ENCODE data around the gene UBE2E3.

Gene UBE2E3

DNA sequence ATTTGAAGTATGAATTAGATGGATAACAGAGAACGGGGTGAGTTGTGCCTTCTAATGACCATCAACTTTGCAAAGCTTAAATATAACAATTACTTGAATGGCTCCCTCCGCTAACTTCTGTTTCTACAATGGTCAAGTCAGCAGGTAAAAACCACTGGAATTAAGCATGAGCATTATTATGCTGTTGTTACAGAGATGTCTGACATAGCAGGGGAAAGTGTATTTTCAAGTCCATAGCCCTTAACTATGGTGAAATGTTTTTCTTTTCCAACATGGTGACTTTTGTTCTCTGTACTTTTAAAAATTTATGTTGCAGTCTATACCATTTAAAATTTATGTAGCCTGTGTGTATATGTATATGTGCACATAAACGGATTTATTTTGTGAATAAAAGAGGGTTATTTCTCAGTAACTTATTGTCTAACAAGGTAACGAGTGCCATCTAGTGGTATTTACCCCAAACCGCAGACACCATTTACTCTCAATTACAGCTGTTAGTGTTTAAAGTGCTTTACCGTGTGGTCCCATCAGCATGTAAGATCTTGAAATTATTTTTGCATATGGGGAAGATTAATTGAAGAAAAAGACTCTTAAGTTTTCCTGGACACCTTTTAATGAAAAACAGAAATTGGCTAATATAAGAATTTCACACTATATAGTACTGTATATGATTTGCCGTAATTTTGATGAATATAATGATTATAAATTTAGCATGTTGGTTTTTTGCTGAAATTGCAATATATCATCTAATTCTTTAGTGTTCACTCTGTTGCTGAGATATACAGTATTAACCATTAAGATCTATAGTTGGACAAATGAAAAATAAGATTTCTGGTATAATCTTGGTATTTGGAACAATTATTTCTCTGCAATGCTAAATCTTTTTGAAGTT, 78.2 kb downstream of the UBE2E3 start:
- Histone ChIP-seq H3K4me3 (ENCODE audit: low read depth in 1 of 2, low read length in 2 of 2) (no peak overlapping the region), H3K36me3 (ENCODE audit: insufficient read depth, low read length) (no peaks in the 10 kb centered on the region), H3K4me1 (ENCODE audit: insufficient read depth, low read length) (no peaks in the 10 kb centered on the region), H3K9ac (ENCODE audit: low read length) (no peak overlapping the region), H3K27me3 (ENCODE audit: control insufficient read depth in 1 of 2, insufficient read depth in 2 of 2, low read length in 2 of 2) (no peaks in the 10 kb centered on the region), H3K27ac (ENCODE audit: low read depth, low read length) (no peak overlapping the region), H3K9me3 (ENCODE audit: low read length) (no peaks in the 10 kb centered on the region)

- no peaks in the 10 kb centered on the region for H3K4me1 ChIP-seq (ENCODE audit: insufficient read depth, low read length)
Observed at GRCh38 chr2:181063696-181064095, 83.3 kb downstream of the UBE2E3 start.

GRCh38 chr2:181065458-181065857, 85.1 kb downstream of the UBE2E3 start:
- Histone ChIP-seq H3K36me3 (ENCODE audit: insufficient read depth, low read length) (no peaks in the 10 kb centered on the region), H3K27ac (ENCODE audit: low read depth, low read length) (no peak overlapping the region), H3K9ac (ENCODE audit: low read length) (no peak overlapping the region), H3K4me3 (ENCODE audit: low read depth in 1 of 2, low read length in 2 of 2) (no peak overlapping the region), H3K27me3 (ENCODE audit: control insufficient read depth in 1 of 2, insufficient read depth in 2 of 2, low read length in 2 of 2) (no peaks in the 10 kb centered on the region), H3K9me3 (ENCODE audit: low read length) (no peaks in the 10 kb centered on the region), H3K4me1 (ENCODE audit: insufficient read depth, low read length) (no peaks in the 10 kb centered on the region)

More at GRCh38 chr2:181063696-181064095, 83.3 kb downstream of the UBE2E3 start:
- no peak overlapping the region for H3K4me3 ChIP-seq (ENCODE audit: low read depth in 1 of 2, low read length in 2 of 2)
- H3K27me3 ChIP-seq (ENCODE audit: control insufficient read depth in 1 of 2, insufficient read depth in 2 of 2, low read length in 2 of 2) = no peaks in the 10 kb centered on the region
- H3K9ac ChIP-seq (ENCODE audit: low read length) = no peak overlapping the region
- no peaks in the 10 kb centered on the region for H3K36me3 ChIP-seq (ENCODE audit: insufficient read depth, low read length)
- no peak overlapping the region for H3K27ac ChIP-seq (ENCODE audit: low read depth, low read length)
- H3K9me3 ChIP-seq (ENCODE audit: low read length) = no peaks in the 10 kb centered on the region

DNA sequence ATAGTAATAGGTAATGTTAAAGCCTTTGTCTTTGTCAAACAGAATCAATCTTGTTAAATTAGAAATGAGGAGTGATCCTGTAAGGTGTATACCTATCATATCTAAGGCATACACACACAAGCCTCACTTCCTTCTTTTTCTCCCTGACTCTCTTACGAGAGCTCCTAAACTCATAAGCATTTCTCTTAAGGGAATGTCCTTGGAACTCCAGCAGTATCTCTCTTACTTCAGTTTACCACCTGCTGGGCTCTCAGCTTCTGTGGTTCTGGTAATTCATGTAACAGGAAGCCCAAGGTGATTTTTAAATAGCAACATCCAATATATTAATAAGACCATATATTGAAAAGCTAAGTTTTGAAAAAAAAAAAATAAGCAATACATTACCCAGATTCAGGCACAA, 85.9 kb downstream of the UBE2E3 start:
- Histone ChIP-seq H3K9ac (ENCODE audit: low read length) (no peak overlapping the region), H3K4me1 (ENCODE audit: insufficient read depth, low read length) (no peaks in the 10 kb centered on the region), H3K9me3 (ENCODE audit: low read length) (no peaks in the 10 kb centered on the region), H3K36me3 (ENCODE audit: insufficient read depth, low read length) (no peaks in the 10 kb centered on the region), H3K27ac (ENCODE audit: low read depth, low read length) (no peak overlapping the region), H3K4me3 (ENCODE audit: low read depth in 1 of 2, low read length in 2 of 2) (no peak overlapping the region), H3K27me3 (ENCODE audit: control insufficient read depth in 1 of 2, insufficient read depth in 2 of 2, low read length in 2 of 2) (no peaks in the 10 kb centered on the region)

- Histone ChIP-seq H3K27ac (ENCODE audit: low read depth, low read length) (no peak overlapping the region), H3K4me3 (ENCODE audit: low read depth in 1 of 2, low read length in 2 of 2) (no peak overlapping the region), H3K36me3 (ENCODE audit: insufficient read depth, low read length) (no peaks in the 10 kb centered on the region), H3K27me3 (ENCODE audit: control insufficient read depth in 1 of 2, insufficient read depth in 2 of 2, low read length in 2 of 2) (no peaks in the 10 kb centered on the region), H3K4me1 (ENCODE audit: insufficient read depth, low read length) (no peaks in the 10 kb centered on the region), H3K9me3 (ENCODE audit: low read length) (no peaks in the 10 kb centered on the region), H3K9ac (ENCODE audit: low read length) (no peak overlapping the region)
Observed at GRCh38 chr2:181070119-181070835, 89.9 kb downstream of the UBE2E3 start.

GRCh38 chr2:181070836-181071200, 90.4 kb downstream of the UBE2E3 start:
- Histone ChIP-seq H3K4me1 (ENCODE audit: insufficient read depth, low read length) (no peaks in the 10 kb centered on the region), H3K9ac (ENCODE audit: low read length) (no peak overlapping the region), H3K36me3 (ENCODE audit: insufficient read depth, low read length) (no peaks in the 10 kb centered on the region), H3K27ac (ENCODE audit: low read depth, low read length) (no peak overlapping the region), H3K9me3 (ENCODE audit: low read length) (no peaks in the 10 kb centered on the region), H3K27me3 (ENCODE audit: control insufficient read depth in 1 of 2, insufficient read depth in 2 of 2, low read length in 2 of 2) (no peaks in the 10 kb centered on the region), H3K4me3 (ENCODE audit: low read depth in 1 of 2, low read length in 2 of 2) (no peak overlapping the region)

GRCh38 chr2:181072486-181073235, 92.3 kb downstream of the UBE2E3 start:
- Histone ChIP-seq H3K4me1 (ENCODE audit: insufficient read depth, low read length) (no peaks in the 10 kb centered on the region), H3K9me3 (ENCODE audit: low read length) (no peaks in the 10 kb centered on the region), H3K4me3 (ENCODE audit: low read depth in 1 of 2, low read length in 2 of 2) (no peak overlapping the region), H3K9ac (ENCODE audit: low read length) (no peak overlapping the region), H3K27me3 (ENCODE audit: control insufficient read depth in 1 of 2, insufficient read depth in 2 of 2, low read length in 2 of 2) (no peaks in the 10 kb centered on the region), H3K36me3 (ENCODE audit: insufficient read depth, low read length) (no peaks in the 10 kb centered on the region), H3K27ac (ENCODE audit: low read depth, low read length) (no peak overlapping the region)

- Histone ChIP-seq H3K27me3 (ENCODE audit: control insufficient read depth in 1 of 2, insufficient read depth in 2 of 2, low read length in 2 of 2) (no peaks in the 10 kb centered on the region), H3K9me3 (ENCODE audit: low read length) (no peaks in the 10 kb centered on the region), H3K27ac (ENCODE audit: low read depth, low read length) (no peak overlapping the region), H3K4me3 (ENCODE audit: low read depth in 1 of 2, low read length in 2 of 2) (no peak overlapping the region), H3K9ac (ENCODE audit: low read length) (no peak overlapping the region), H3K4me1 (ENCODE audit: insufficient read depth, low read length) (no peaks in the 10 kb centered on the region), H3K36me3 (ENCODE audit: insufficient read depth, low read length) (no peaks in the 10 kb centered on the region)
Observed at GRCh38 chr2:181073896-181074295, 93.5 kb downstream of the UBE2E3 start.

GRCh38 chr2:181074457-181074856, 94.1 kb downstream of the UBE2E3 start:
- Histone ChIP-seq H3K9me3 (ENCODE audit: low read length) (no peaks in the 10 kb centered on the region), H3K9ac (ENCODE audit: low read length) (no peak overlapping the region), H3K4me1 (ENCODE audit: insufficient read depth, low read length) (no peaks in the 10 kb centered on the region), H3K27ac (ENCODE audit: low read depth, low read length) (no peak overlapping the region), H3K4me3 (ENCODE audit: low read depth in 1 of 2, low read length in 2 of 2) (no peak overlapping the region), H3K36me3 (ENCODE audit: insufficient read depth, low read length) (no peaks in the 10 kb centered on the region), H3K27me3 (ENCODE audit: control insufficient read depth in 1 of 2, insufficient read depth in 2 of 2, low read length in 2 of 2) (no peaks in the 10 kb centered on the region)

DNA sequence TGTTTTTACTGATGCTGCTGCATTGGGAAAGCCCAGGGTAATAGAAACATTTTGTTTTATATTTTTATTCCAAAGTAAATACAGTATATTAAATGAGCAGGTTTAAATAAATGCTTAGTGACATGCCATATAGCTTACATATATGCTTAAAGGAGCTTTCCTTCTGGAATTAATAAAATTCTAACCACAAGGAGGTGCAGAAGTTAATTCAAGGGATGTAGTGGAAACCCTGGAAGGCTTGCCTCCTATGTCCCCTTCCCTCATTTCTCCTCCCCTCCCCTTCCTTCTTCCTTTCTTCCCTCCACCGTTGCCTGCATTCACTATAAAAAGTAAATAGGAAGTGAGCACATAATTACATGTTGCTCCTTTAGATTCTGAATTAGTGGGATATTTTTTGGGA, 96.3 kb downstream of the UBE2E3 start:
- H3K4me1 ChIP-seq (ENCODE audit: insufficient read depth, low read length) = no peaks in the 10 kb centered on the region
- H3K9me3 ChIP-seq (ENCODE audit: low read length) = no peaks in the 10 kb centered on the region
- no peaks in the 10 kb centered on the region for H3K27me3 ChIP-seq (ENCODE audit: control insufficient read depth in 1 of 2, insufficient read depth in 2 of 2, low read length in 2 of 2)
- no peaks in the 10 kb centered on the region for H3K36me3 ChIP-seq (ENCODE audit: insufficient read depth, low read length)
- no peak overlapping the region for H3K9ac ChIP-seq (ENCODE audit: low read length)
- no peak overlapping the region for H3K4me3 ChIP-seq (ENCODE audit: low read depth in 1 of 2, low read length in 2 of 2)
- no peak overlapping the region for H3K27ac ChIP-seq (ENCODE audit: low read depth, low read length)

- H3K27me3 ChIP-seq (ENCODE audit: control insufficient read depth in 1 of 2, insufficient read depth in 2 of 2, low read length in 2 of 2) = no peaks in the 10 kb centered on the region
- no peak overlapping the region for H3K9ac ChIP-seq (ENCODE audit: low read length)
- H3K4me3 ChIP-seq (ENCODE audit: low read depth in 1 of 2, low read length in 2 of 2) = no peak overlapping the region
- H3K9me3 ChIP-seq (ENCODE audit: low read length) = no peaks in the 10 kb centered on the region
- H3K4me1 ChIP-seq (ENCODE audit: insufficient read depth, low read length) = no peaks in the 10 kb centered on the region
- no peak overlapping the region for H3K27ac ChIP-seq (ENCODE audit: low read depth, low read length)
- H3K36me3 ChIP-seq (ENCODE audit: insufficient read depth, low read length) = no peaks in the 10 kb centered on the region
Observed at GRCh38 chr2:181077128-181077709, 96.8 kb downstream of the UBE2E3 start.
